G401.6 (cell line): Measurements from ENCODE around the gene VPS45.
"Not testable (repeated sequence)": the region's sequence is repeated elsewhere in the genome, so short reads cannot be mapped to it uniquely, and the experiment has no call there.

Experiments
- FAIRE-seq: peaks from 2 replicates; lab custom pipeline; 2012; peaks lifted over from hg19 to GRCh38; lab: Jason Lieb, UNC

VPS45 gene

DNA sequence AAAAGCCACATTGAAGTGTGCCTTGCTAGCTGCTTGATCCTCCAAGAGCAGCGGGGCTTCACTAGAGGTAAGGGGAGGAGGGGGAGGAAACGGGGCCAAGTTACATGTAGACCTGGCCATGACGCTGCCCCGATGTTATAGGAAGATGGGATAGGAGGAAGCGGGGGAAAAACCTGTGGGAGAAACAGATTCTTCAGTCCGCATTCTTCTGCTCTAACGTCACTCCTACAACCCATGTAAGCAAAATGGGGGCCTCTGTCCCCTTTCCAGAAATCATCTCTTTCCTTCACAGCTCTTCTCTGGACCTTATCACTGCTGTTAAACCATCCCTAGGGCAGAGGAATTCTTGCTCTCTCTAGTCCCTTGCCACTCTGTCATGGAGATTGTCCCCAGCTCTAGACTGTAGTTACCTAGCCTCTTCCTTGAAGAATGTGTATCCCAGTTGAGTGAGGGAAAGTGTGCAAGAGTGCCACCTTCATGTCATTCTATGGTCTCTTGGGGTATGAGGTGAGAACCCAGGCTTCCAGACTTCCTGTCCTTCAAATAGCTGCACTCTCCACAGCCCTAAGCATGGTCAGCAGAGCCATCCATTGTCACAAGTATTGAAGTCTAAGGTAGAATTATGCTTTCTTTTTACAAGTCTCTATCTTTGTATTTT is 93.5 kb downstream of the VPS45 start:
- FAIRE-seq = no peak

DNA sequence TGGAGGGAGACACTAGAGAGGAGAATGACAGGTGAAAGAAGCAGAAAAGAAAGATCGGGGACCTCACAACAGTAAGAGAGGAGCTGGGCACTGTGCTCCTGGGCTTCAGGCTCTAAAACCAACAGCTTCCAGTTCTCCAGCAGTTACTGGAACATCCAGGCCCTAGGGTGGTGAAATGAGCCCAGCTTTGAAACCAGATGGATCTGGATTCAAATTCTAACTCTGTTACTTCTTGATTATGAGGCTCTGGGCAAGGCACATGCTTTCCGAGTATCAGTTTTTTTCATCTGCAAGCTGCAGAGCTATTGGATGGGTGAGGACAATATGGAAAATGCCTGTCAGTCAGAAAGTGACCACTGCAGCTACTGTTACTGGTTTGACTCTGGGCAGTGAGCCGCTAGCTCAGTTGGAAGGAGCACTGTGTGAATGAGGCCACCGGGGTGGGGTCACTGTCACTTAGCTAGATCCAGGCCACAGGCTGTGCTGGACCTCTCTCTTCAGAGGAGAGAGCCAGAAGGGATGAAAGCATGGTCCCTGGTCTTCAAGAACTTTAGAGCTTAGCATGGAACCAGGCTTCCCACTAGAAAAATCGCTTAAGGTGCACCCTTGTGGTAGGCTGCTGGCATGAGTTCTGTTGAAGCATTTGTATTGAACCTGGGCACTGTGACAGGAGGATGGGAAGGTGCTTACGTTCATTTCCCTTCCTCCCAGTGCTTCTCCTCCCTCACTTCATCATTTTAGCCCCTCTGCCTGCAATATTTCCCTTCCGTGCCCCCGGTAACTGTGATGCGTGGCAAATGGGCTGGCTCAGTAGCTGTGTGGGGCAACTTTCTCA is 94.4 kb downstream of the VPS45 start:
- no peak for FAIRE-seq

DNA sequence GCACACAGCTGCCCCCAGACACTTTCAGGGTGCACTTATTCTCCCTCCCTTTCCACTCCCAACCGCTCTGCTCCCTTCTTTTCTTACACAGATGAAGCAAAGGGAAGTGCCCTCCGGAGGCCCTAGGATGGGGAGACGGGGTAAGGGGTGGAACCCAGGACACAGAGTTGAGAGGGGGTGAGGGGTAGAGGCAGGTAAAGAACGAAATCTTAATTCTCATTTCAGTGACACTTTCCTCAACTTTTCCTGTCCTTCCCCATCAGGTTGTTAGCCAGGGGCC is 94.9 kb downstream of the VPS45 start:
- FAIRE-seq = no peak

DNA sequence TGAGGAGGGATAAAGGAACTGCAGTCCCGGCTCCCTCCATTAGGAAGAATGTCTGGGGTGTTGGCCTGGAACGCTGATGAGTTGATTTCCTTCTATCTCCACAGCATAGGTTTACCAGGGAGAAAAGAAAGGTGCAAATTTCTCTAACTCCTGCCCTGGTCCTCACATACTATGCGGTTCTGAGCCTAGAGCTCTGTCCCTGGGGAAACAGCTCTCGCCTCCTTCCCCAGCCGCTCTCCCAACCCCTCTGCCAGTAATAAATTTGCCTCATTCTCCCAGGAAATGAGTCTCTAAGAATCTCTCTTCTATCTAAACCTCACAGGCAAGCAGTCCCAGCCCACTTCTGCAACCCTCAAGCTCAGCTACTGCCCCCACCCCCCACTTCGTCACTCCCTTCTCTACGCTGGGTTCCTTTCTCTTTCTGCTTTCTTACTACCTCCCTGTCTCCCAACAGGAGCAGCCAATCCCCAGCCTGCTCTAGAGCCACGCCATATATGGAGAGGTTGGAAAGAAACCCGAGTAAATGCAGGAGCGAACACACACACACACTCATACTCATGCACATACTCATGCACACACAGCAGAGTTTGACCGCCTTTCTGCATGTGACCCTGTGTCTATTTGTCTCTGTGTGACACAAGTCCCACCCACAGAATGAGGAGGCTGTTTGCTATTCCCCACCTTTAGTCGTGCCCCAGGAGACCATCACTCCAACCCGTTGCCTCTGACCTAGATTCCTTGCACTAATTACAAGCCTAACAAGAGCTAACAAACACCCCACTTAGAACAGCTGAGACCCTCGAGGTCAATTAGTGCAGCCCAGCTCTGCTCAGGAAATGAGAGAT is 95.5 kb downstream of the VPS45 start:
- FAIRE-seq = no peak

DNA sequence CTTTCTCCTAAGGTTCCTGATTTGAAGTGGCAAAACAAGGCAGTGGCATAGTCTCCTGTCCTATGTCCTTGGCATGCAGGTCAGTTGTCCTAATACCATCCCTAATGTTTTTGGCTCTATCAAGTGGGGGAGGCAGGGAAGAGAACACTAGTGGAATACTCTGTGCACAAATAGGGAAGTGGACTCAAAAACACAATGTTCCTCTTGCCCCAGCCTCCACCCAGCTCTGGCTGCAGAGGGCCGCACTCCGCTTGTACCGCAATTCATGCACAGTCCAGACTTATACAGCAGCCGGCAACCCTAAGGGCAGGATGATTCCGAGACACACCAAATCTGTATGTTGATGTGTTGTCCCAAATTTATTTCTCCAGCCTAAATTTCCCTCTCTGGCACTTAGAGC is 96.6 kb downstream of the VPS45 start:
- FAIRE-seq = no peak

DNA sequence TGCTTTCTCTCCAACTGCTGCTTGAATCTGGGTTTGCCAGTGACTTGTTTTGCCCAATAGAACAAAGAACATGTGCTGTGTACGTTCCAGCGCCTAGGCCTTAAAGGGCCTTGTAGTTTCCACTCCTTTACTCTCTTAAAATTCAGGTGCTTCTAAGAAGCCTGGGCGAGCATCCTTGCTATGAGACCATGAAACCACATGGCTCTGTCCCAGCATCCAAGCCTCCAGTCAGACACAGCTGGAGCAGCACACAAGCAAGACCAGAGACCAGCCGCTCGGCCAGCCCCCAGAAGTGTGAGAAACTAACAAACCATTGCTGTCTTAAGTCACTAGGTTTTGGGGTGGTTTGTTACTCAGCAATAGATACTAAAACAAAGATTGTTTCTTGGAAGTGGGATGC is 97.2 kb downstream of the VPS45 start:
- FAIRE-seq = no peak

DNA sequence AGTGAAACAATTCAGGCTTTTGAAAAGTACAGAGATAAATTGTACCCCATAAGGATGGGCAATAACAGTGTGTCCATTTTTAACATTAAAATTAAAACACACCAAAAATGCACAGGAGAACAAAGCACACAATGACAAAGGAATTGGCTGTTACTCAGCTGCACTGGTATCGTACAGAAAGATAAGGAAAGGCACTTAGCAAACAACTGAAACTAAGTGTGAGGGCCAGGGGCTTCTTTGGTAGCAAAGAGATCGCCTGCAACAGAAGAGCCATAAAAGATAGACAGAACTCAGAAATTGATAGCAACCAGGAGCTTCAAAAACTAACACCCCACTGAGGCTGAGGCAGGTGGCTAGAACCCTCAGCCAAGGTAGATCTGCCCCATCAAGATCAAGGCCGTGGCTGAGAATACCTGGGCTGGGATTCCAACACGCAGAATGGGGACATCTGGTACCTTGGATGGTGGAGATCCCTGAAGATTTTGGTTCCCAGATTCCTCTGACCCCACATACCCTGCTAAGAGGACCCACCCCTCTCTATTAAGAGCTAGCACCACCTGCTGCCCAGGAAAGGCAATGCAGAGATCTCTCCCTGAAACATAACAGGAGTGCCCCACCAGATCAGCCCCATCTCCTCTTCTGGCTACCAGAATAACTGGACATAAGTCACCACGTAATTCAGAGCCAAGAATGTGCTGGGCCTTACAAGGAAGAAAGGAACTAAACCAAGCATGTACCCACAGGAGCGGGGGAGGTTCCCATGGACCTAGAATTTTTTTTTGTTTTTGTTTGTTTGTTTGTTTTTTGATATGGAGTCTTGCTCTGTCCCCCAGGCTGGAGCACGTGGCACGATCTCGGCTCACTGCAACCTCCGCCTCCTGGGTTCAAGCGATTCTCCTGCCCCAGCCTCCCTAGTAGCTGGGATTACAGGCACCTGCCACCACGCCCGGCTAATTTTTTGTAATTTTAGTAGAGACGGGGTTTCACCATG is 98.3 kb downstream of the VPS45 start:
- no peak for FAIRE-seq

DNA sequence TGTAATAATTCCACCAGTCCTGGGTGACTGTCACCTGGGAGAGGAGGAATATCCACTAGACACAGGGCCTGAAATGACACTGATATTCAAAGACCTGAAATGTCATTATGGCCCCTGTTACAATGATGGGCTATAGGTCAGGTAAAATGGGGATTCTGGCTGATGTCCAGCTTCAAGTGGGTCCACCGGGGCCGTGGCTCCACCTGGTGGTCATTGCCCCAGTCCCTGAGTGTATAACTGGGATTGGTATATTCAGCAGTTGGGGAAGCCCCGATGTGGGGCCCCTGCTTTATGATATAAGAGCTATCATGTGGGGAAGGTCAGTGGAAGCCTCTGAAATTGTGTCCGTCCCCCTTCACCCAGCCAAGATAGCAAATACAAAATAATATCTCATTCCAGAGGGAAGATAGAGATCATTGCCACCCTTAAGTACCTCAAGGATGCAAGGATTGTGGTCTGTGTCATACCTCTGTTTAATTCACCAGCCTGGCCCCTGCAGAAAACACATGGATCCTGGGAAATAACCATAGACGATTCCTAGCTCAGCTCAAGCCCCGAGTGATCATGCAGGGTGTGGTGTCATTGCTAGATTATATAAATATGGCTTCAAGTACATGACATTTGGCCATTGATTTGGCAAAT is 101.5 kb downstream of the VPS45 start:
- no peak for FAIRE-seq

DNA sequence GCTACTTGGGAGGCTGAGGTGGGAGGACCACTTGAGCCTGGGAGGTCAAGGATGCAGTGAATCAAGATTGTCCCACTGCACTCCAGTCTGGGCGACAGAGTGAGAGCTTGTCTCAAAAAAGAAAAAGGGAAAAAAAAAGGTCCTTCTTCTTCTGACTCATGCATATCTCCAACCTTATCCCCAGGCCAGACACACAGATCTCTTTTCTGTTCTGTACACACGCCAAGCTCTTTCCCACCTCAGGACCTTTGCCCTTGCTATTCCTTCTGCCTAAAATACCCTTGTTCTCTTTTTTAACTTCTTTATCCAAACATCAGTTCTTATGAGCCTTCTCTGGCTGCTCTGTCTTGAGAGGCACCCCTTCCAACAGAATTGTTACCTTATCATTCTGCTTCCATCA is 104.2 kb downstream of the VPS45 start:
- no peak for FAIRE-seq

DNA sequence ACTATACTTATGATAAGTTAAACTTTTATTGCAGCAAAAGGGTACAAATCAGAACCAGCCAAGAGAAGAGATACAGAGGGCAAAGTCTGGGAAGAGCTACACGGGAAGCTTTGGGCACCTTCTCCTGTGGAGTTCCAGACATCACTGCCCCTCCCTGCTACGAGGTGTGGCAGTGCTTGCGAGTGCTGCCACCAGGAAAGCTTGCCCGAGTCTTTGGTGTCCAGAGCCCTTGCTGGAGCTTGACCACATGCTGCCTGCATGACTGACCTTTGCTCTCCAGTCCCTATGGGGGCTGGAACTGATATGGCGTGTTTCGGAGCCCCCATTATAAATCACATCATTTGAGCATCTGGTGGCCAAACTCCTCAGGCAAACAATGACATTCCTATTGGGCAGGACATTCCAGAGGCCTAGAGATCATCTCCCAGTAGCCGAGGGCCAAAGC is 105.6 kb downstream of the VPS45 start:
- no peak for FAIRE-seq

DNA sequence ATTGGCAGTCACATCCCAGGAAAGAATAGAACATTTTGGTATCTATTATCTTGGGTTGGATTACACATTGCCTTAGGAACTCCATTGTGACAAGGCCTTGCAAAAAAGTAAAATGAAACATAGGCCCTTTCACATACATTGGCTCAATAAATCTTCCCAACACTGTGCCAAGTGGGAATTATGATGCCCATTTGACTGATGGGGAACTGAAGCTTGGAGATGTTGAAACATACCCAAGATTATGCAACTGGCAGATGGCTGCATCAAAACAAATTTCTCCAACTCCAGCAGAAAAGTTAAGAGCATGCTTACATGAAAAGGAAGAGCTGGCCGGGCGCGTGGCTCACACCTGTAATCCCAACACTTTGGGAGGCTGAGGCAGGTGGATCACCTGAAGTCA is 109.0 kb downstream of the VPS45 start:
- FAIRE-seq = no peak

DNA sequence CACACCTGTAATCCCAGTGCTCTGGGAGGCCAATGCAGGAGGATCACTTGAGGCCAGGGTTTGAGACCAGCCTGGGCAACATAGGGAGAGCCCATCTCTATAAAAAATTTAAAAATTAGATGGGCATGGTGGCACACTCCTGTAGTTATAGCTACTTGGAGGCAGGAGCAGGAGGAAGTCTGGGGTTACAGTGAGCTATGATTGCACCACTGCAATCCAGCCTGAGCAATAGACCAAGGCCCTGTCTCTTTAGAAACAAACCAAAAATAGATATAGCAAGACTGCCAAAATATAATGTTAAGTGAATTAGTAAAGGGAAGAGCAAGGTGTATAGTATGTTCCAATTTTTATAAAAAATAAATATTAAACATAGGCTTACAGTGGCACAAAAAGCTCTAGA is 111.0 kb downstream of the VPS45 start:
- no peak for FAIRE-seq

DNA sequence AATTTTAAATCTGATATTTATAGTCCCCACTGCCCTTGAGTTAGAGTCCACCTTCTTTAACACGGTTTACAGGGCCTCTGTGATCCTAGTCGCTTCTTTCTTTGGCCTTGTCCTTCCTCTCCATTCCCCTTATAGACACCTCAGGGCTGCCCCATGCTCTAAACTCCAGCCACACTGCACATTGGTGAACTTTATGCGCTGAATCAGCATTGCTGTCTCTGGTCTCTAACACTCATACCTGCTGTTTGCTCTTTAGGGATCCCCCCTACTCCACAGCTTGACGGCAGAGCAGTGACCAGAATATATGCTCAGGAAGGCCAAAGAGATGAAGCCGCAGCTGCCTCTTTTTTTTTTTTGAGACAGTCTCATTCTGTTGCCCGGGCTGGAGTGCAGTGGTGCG is 112.3 kb downstream of the VPS45 start:
- FAIRE-seq = no peak

DNA sequence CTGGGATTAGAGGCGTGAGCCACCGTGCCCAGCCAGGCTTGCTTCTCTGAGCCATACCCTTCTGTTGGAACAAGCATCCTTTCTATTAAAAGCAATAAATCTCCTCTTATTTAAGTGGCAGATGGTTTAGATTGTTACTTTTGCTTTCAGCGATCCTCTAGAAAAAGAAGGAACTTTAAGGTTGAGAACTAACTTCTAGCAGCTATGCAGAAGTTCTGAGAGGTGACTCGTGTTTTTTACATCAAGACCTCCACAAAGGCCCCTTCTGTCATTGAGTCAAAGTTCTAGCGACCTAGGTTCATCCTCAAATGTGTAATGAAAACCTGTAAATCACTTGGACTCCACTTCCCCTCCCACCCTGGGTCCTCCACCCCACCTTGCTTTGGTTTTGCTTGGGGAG is 112.9 kb downstream of the VPS45 start:
- no peak for FAIRE-seq

DNA sequence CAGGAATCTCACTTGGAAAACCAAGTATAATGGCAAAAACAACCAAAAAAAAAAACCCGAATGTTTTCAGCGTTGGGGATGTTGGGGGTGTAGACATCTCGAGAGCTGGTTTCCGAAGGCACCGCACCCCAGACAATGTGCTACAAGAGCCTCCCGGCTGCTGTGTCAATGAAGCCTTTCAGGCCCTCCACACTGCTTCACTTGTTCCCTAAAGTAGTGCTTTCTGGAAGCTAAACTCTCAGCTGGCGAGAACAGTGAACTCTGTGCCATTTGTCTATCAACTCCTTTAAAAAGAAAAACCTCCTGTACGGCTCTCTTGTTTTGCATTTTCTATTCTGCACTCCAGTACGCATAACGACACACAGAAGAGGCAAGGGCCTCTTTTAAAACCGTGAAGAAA is 114.7 kb downstream of the VPS45 start:
- no peak for FAIRE-seq

DNA sequence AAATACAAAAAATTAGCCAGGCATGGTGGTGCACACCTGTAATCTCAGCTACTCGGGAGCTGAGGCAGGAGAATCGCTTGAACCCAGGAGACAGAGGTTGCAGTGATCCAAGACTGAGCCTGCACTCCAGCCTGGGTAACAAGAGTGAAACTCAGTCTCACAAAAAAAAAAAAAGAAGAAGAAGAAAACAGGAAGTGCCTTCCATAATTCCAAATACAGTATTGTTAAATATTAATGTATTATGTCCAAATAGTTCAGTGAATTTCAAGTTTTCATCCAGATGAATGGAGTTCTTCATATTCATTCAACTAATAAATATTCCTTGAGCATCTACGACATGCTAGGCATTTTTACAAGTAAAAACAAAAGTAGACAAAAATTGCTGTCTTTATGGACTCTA is 115.5 kb downstream of the VPS45 start:
- FAIRE-seq = no peak

DNA sequence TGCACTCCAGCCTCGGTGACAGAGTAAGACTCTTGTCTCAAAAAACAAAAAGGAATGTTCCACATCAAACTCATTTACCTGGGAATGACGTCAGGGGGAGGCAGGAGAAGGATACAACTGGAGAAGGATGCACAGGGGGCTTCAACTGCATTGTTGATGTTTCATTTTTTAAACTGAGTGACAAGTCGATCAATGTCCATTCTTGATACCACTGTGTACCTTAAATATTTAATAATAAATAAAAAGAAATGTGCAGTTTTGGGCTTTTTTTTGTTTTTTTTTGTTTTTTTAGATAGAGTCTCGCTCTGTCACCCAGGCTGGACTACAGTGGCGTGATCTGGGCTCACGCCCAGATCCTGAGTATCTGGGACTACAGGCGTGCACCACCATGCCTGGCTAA is 117.9 kb downstream of the VPS45 start:
- FAIRE-seq = no peak

DNA sequence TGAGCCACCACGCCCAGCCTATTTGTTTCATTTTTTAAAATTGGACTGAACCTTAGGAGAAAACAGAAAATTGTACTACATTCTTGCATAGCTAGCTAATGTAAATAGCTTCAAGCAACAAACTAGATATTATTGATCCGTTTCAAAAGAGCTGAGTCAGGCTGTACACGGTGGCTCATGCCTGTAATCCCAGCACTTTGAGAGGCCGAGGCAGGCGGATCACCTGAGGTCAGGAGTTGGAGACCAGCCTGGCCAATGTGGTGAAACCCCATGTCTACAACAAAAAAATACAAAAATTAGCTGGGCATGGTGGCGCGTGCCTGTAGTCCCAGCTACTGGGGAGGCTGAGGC is 118.8 kb downstream of the VPS45 start:
- not testable (repeated sequence) for FAIRE-seq

DNA sequence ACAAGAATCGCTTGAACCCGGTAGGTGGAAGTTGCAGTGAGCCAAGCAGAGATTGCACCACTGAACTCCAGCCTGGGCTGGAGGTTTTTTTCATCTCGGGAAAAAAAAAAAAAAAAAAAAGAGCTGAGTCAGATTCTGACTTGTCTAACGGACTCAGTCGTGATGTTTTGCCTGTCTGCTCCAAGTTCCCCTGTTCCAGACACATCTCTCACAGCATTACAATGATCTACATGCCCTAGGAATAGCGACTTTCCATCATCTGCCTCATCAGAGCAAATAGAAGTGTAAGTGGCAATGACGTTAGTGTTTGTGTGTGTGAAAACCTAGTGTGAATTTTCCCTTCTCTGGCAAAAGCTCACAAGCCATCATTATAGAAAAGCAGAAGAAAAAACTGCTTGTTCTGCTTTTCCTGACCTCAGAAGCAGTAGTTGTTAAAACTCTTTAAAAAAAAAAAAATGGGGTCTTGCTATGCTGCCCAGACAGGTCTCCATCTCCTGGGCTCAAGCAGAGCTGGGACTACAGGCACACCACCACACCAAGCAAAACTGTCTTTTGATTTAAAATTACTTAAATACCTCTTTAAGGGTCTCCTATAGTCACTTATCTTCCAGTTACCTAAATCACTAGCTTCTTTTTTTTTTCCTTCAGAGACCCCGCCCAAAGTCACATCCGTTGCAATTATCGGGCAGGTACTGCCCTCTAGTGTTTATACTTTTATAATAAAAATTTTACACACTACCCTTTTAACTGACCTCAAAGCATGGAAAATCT is 119.4 kb downstream of the VPS45 start:
- peak; percentile 71 for FAIRE-seq

DNA sequence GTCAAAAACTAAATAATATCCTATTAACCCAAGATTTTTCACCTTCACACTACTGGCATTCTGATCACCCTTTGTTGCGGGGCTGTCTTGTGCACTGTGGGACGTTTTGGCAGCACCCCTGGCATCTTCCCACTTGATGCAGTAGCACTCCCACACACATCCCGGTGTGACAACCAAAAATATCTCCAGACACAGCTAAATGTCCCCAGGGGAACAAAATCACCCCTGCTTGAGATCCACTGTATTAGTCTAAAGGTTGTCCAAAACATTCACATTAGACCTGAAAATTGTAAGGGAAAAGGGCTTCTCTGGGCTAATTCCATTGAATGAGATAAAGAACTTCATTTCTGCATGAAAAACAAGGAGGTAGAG is 120.0 kb downstream of the VPS45 start:
- no peak for FAIRE-seq

DNA sequence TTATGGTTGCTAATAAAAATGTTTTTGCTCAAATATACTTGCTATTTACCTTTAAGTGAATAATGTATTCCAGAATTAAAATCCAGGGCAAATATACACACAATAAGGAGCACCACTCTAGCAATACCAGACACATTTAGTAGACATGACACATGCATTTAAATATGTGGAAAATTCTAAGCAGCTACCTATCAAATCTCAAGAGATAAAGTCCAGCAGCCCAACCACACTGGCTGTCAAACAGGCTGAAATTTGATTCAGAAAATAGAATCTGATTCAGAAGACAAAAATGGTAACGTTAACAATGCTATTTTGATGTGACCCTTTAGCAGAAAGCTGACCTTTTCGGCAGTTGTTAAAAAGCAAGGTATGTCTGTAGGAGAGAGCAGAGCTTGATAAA is 124.4 kb downstream of the VPS45 start:
- no peak for FAIRE-seq
